ENCODE data around the gene DOCK2. TPM values are rescaled to one million over a fixed set of nuclear protein-coding genes. Genes with fewer than 3 reads are reported as not detected.

The DOCK2 gene
- total and polyA plus RNA-seq, 2 donors (not counting 1 experiment from before 2014, with no cell fraction given): 112 to 330 TPM

- Histone ChIP-seq H2AFZ (ENCODE audit: insufficient read depth, low read depth, low read length, poor library complexity, severe bottlenecking) (no peak overlapping the region), H3K79me2 (ENCODE audit: control insufficient read depth, insufficient read depth, low read length) (no peaks in the 10 kb centered on the region), H3K4me3 (ENCODE audit: control extremely low read depth in 1 of 5, extremely low read depth in 1 of 5, insufficient read depth in 1 of 5, low read depth in 2 of 5, low read length in 4 of 5) (no peak overlapping the region), H3K4me2 (replicated peaks; ENCODE audit: low read depth, low read length, poor library complexity, severe bottlenecking) (no peak overlapping the region), H3K27ac (ENCODE audit: low read length in 2 of 2) (no peak overlapping the region), H3K27me3 (replicated peaks in 1 of 4; ENCODE audit: control extremely low read depth in 1 of 4, control insufficient read depth in 3 of 4, insufficient read depth in 4 of 4, low read length in 3 of 4) (no peaks in the 10 kb centered on the region), H3K9ac (ENCODE audit: low read length) (no peak overlapping the region), H3K4me1 (ENCODE audit: control insufficient read depth in 2 of 2, insufficient read depth in 2 of 2, low read length in 2 of 2) (no peaks in the 10 kb centered on the region), H3K9me3 (ENCODE audit: control extremely low read depth in 1 of 3, control insufficient read depth in 2 of 3, insufficient read depth in 1 of 3, low read length in 2 of 3) (no peaks in the 10 kb centered on the region), H3K36me3 (replicated peaks in 1 of 2; ENCODE audit: control extremely low read depth in 1 of 2, control insufficient read depth in 1 of 2, extremely low read depth in 1 of 2, insufficient read depth in 2 of 2, low read length in 1 of 2) (peaks cover 8 to 88% of the 10 kb centered on the region in 2 experiments), H4K20me1 (ENCODE audit: control insufficient read depth, insufficient read depth, low read length, poor library complexity, severe bottlenecking) (no peaks in the 10 kb centered on the region)
- POLR2A ChIA-PET: no interaction called here
- intact Hi-C loops (cut with micrococcal nuclease): no loop called here
- TF ChIP-seq EZH2 (IDR thresholded peaks at IDR 0.05; ENCODE audit: borderline replicate concordance, insufficient read depth, low read depth, low read length, poor library complexity, severe bottlenecking) (no peak), CTCF (IDR thresholded peaks at IDR 0.05) (no peak)
- Mint-ChIP-seq H3K4me1 (no peaks in the 10 kb centered on the region), H3K9me3 (ENCODE audit: insufficient read depth) (no peaks in the 10 kb centered on the region), H3K27ac (no peak overlapping the region), H3K4me3 (no peak overlapping the region), H3K27me3 (no peaks in the 10 kb centered on the region)
- CTCF ChIA-PET: interaction anchor here (0.8 to 1.9 kb wide), 2 partner anchors 11 to 13 kb away, joined by 3 to 11 read pairs; no protein-coding TSS in a partner anchor
- ATAC-seq (ENCODE audit: low read depth): no peak
- no CpG with 5 or more reads among the region's 2 CpGs for WGBS (ENCODE audit: insufficient coverage)
- DNase-seq: no peak
Observed at GRCh38 chr5:170071748-170072147, 434.7 kb downstream of the DOCK2 start.

DNA sequence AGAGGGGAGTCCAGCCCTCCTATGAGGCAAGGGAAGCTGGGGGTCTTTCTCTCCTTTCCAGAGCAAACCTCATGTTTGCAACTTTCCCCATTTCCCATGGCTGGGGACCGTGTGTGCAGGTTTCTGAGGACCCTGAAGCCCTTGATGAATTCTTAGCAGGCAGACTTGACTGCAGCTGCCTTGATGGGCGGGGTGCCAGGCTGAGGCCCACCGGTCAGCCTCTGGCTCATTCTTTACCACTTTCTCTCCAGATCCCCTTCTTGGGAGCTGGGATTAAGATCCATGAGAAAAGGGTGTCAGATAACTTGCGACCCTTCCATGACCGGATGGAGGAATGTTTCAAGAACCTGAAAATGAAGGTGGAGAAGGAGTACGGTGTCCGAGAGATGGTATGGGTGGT, 438.6 kb downstream of the DOCK2 start:
- ChIA-PET CTCF (interaction anchor here (0.7 kb wide), 1 partner anchor 736 kb away, joined by 3 read pairs; no protein-coding TSS in a partner anchor), POLR2A (no interaction called here)
- no peaks in the 10 kb centered on the region for H3K9me3 ChIP-seq (ENCODE audit: control extremely low read depth in 1 of 3, control insufficient read depth in 2 of 3, insufficient read depth in 1 of 3, low read length in 2 of 3)

More for the DNA sequence above, 438.6 kb downstream of the DOCK2 start:
- no peak overlapping the region for H3K4me3 Mint-ChIP-seq
- intact Hi-C loops (cut with micrococcal nuclease): no loop called here
- H2AFZ ChIP-seq (ENCODE audit: insufficient read depth, low read depth, low read length, poor library complexity, severe bottlenecking): no peak overlapping the region
- DNase-seq (no peak), ATAC-seq (ENCODE audit: low read depth) (no peak)
- H3K4me2 ChIP-seq (replicated peaks; ENCODE audit: low read depth, low read length, poor library complexity, severe bottlenecking): no peak overlapping the region
- H3K9me3 Mint-ChIP-seq (ENCODE audit: insufficient read depth): no peaks in the 10 kb centered on the region
- H3K36me3 ChIP-seq (replicated peaks in 1 of 2; ENCODE audit: control extremely low read depth in 1 of 2, control insufficient read depth in 1 of 2, extremely low read depth in 1 of 2, insufficient read depth in 2 of 2, low read length in 1 of 2): peaks cover 1 to 88% of the 10 kb centered on the region in 2 experiments
- H3K27me3 Mint-ChIP-seq: no peaks in the 10 kb centered on the region
- no peaks in the 10 kb centered on the region for H3K27me3 ChIP-seq (replicated peaks in 1 of 4; ENCODE audit: control extremely low read depth in 1 of 4, control insufficient read depth in 3 of 4, insufficient read depth in 4 of 4, low read length in 3 of 4)
- no peak overlapping the region for H3K27ac ChIP-seq (ENCODE audit: low read length in 2 of 2)
- H3K4me1 Mint-ChIP-seq: no peaks in the 10 kb centered on the region
- H3K79me2 ChIP-seq (ENCODE audit: control insufficient read depth, insufficient read depth, low read length): no peaks in the 10 kb centered on the region
- 100% methylated on average over 5 of the region's 7 CpGs for WGBS (ENCODE audit: insufficient coverage)
- H3K9ac ChIP-seq (ENCODE audit: low read length): no peak overlapping the region
- no peak for TF ChIP-seq CTCF (IDR thresholded peaks at IDR 0.05)
- no peak for TF ChIP-seq EZH2 (IDR thresholded peaks at IDR 0.05; ENCODE audit: borderline replicate concordance, insufficient read depth, low read depth, low read length, poor library complexity, severe bottlenecking)
- H4K20me1 ChIP-seq (ENCODE audit: control insufficient read depth, insufficient read depth, low read length, poor library complexity, severe bottlenecking): no peaks in the 10 kb centered on the region
- no peaks in the 10 kb centered on the region for H3K4me1 ChIP-seq (ENCODE audit: control insufficient read depth in 2 of 2, insufficient read depth in 2 of 2, low read length in 2 of 2)
- H3K4me3 ChIP-seq (ENCODE audit: control extremely low read depth in 1 of 5, extremely low read depth in 1 of 5, insufficient read depth in 1 of 5, low read depth in 2 of 5, low read length in 4 of 5): no peak overlapping the region
- no peak overlapping the region for H3K27ac Mint-ChIP-seq
